Measurements from ENCODE around the gene OCA2.

GRCh38 chr15:27746401-27746955, 352.6 kb downstream of the OCA2 start:
- TF ChIP-seq CTCF (conservative IDR thresholded peaks at IDR 0.05; ENCODE audit: low read depth, low read length) = no peak
- TF ChIP-seq POLR2A (IDR thresholded peaks at IDR 0.05; ENCODE audit: low read depth, low read length) = no peak
- TF ChIP-seq, protein P1, sequence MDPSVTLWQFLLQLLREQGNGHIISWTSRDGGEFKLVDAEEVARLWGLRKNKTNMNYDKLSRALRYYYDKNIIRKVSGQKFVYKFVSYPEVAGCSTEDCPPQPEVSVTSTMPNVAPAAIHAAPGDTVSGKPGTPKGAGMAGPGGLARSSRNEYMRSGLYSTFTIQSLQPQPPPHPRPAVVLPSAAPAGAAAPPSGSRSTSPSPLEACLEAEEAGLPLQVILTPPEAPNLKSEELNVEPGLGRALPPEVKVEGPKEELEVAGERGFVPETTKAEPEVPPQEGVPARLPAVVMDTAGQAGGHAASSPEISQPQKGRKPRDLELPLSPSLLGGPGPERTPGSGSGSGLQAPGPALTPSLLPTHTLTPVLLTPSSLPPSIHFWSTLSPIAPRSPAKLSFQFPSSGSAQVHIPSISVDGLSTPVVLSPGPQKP (IDR thresholded peaks at IDR 0.05; ENCODE audit: borderline replicate concordance, low read depth, low read length) = no peak
- no peak for TF ChIP-seq BHLHE40 (IDR thresholded peaks at IDR 0.05; ENCODE audit: low read depth, low read length)

Measured in IMR-90 (cell line).